ENCODE measurements around the gene PPP2R2B.

DNA sequence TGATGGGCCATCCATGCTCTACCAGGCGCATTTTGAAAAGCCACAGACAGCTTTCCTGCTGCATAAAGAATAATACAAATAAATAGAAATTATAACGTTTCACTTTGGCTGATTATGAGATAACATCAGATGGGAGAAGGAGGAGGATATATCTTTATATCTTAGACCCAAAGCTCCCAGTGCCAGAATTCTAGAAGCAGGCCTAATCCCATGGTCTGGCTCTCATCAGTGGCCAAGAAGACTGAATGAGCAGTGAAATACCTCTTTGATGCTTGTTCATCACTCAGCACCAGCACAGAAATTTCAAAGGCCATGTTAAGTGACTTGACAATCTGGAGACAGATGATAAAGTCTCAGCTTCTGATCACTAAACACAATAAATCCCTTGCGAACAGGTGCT is 107.6 kb downstream of the PPP2R2B start:
- no peak for TF ChIP-seq CTCF (IDR thresholded peaks at IDR 0.05; ENCODE audit: extremely low read depth in 1 of 2, insufficient read depth in 1 of 2, low read depth in 1 of 2, low read length in 2 of 2)
- TF ChIP-seq POLR2A (IDR thresholded peaks at IDR 0.05; ENCODE audit: low read depth, low read length): no peak
- TF ChIP-seq MYC (IDR thresholded peaks at IDR 0.05; ENCODE audit: low read depth, low read length): no peak
- no peak for TF ChIP-seq POLR2AphosphoS5 (IDR thresholded peaks at IDR 0.05; ENCODE audit: insufficient read depth, low read depth, low read length)
- TF ChIP-seq, protein P1, sequence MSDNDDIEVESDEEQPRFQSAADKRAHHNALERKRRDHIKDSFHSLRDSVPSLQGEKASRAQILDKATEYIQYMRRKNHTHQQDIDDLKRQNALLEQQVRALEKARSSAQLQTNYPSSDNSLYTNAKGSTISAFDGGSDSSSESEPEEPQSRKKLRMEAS (IDR thresholded peaks at IDR 0.05; ENCODE audit: insufficient read depth, insufficient read length): no peak
- no peak for TF ChIP-seq EZH2 (IDR thresholded peaks at IDR 0.05; ENCODE audit: borderline replicate concordance, low read depth, low read length, severe bottlenecking)
